HG03045 (cell line): Measurements from ENCODE around the gene ELOA.
A peak's percentile ranks its signal among the peaks of the same experiment; 100 is the strongest.
"Not testable (repeated sequence)": the region's sequence is repeated elsewhere in the genome, so short reads cannot be mapped to it uniquely, and the experiment has no call there.

Source experiments
- ATAC-seq: cut with Tn5 transposase; IDR thresholded peaks from one replicate; pipeline ENCODE4 v1.9.1; 2021; ENCODE audit warnings: mild to moderate bottlenecking, moderate library complexity; ENCODE audit not compliant: unreplicated experiment

ELOA gene

DNA sequence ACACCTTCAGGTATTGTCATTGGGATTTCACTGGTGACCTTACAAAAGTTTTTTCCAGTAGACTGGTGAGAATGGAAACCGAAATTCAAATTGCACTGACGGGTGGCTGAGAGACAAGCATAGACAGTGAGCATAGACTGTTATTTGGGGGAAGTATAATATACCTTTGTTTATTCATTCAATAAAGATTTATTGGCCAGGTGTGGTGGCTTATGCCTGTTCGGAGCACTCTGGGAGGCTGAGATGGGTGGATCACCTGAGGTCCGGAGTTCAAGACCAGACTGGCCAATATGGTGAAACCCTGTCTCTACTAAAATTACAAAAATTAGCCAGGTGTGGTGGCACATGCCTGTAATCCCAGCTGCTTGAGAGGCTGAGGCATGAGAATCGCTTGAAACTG lies 10.0 kb upstream of the ELOA start:
- ATAC-seq, result not testable (repeated sequence)

DNA sequence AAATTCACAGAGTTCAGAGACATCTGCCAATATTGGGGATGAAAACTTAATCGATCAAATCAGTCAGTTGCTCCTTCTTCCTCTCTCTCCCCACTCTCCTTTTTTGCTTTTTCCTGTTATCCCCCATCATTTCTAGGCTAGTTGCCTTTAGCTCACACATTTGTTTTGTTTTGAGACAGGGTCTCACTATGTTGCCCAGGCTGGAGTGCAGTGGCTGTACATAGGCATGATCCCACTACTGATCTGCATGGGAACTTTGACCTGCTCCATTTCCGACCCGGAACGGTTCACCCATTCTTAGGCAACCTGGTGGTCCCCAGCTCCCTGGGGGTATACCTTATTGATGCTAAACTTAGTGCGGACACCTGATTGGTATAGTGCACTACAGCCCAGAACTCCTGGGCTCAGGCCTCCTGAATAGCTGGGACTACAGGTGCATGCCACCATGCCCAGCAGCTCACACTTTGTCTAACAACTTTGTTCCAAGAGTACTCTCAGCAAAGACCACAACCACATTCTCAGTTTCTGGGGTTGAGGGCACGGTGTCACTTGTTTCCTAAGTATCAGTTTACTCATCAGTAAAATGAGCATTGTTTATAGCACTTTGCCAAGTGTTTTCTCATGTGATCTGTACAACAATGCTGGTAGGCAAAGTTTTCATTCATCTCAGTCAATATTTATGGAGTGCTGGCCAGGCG lies 6.7 kb upstream of the ELOA start:
- ATAC-seq, result no peak

DNA sequence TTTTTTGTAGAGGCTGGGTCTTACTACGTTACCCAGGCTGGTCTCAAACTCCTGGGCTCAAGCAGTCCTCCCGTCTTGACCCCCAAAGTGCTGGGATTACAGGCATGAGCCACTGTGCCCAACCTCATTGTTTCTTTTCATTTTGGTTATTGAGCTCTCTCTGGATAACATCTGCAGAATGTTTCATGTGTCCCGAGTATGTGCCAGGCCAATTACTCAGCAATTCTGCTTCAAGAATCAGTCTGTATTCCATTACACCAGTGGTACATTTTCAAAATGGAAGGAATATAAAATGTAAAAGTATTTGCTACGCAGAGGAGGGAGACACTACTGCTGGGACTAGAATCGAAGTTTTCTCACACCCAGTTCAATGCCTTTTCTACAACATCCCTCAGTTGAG lies 1.7 kb upstream of the ELOA start:
- ATAC-seq, result no peak

DNA sequence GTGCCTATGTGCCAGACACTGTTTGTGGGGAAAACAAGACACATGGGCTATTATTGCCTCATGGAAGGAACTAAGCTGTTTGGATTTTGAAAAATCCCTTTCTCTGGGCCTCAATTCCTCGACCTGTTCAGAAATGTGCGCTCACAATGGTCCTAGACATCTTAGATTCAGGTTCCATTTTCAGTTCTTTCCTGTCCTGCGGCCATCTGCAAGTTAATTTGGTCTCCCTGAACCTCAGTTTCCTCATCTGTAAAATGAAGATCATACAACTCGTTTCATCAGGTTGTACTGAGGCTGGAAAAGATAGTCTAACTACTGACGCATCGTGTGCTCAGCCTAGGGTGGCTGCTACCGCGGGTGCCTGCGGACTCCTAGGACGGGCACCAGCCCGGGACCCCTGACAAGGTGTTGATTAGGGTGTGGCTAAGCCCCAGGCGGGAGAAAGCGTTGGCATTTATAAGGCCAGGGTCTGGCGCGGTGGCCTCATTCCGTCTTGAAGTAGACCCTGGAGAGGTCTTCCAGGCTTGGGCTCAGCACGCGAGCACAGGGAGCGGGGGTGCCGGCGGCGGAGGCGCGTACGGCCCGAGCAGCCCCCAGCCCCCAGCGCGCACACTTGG lies 493 bp upstream of the ELOA start:
- peak; percentile 17 for ATAC-seq

DNA sequence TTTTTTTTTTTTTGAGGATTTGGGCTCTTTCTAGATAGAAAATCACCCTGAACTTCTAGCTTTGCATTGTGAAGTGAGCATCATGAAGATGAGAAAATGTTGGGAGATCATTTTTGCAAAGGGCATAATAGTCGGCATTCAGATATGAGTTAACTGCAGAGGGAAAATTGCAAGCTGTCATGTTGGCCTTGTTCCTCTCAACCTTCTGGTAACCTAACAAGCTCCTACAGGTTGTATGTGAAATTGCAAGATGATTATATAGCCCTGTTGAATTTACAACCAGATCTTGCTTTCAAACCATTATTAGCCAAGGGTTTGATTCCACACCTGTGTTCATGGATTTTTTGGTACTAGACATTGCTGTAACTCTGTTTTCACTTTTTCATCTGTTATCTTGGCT lies 2.2 kb downstream of the ELOA start:
- ATAC-seq, result no peak

DNA sequence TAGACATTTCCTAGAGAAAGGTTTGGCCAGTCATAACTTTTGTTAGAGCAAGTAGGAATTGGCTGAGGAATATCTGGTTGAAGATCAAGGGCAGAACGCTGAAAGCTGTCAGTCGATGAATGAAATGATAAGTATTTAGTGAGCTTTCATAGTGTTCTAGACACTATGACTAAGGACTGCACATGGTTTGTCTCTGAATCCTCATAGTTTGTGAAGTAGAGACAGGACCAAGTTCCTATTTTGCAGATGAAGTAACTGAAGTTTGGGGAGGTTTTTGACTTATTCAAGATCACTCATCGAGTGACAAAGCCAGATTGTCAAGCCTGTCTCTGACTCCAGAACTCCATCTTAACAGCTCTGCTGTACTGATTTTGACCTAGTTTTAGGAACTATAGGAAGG lies 4.7 kb downstream of the ELOA start:
- ATAC-seq, result no peak

DNA sequence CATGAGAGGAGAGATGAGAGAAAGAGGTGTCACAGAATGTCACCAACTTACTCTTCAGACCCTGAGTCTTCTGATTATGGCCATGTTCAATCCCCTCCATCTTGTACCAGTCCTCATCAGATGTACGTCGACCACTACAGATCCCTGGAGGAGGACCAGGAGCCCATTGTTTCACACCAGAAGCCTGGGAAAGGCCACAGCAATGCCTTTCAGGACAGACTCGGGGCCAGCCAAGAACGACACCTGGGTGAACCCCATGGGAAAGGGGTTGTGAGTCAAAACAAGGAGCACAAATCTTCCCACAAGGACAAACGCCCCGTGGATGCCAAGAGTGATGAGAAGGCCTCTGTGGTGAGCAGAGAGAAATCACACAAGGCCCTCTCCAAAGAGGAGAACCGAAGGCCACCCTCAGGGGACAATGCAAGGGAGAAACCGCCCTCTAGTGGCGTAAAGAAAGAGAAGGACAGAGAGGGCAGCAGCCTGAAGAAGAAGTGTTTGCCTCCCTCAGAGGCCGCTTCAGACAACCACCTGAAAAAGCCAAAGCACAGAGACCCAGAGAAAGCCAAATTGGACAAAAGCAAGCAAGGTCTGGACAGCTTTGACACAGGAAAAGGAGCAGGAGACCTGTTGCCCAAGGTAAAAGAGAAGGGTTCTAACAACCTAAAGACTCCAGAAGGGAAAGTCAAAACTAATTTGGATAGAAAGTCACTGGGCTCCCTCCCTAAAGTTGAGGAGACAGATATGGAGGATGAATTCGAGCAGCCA lies 8.0 kb downstream of the ELOA start:
- no peak for ATAC-seq

DNA sequence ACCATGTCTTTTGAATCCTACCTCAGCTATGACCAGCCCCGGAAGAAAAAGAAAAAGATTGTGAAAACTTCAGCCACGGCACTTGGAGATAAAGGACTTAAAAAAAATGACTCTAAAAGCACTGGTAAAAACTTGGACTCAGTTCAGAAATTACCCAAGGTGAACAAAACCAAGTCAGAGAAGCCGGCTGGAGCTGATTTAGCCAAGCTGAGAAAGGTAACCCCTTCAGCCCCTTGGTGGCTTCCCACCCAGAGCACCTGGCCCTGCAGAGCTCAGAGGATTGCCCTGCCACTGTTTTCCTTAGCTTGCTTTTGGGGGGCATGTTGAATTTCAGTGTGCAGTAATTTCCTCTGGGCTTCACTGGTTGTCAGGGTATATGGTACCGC lies 8.5 kb downstream of the ELOA start:
- ATAC-seq, result no peak

DNA sequence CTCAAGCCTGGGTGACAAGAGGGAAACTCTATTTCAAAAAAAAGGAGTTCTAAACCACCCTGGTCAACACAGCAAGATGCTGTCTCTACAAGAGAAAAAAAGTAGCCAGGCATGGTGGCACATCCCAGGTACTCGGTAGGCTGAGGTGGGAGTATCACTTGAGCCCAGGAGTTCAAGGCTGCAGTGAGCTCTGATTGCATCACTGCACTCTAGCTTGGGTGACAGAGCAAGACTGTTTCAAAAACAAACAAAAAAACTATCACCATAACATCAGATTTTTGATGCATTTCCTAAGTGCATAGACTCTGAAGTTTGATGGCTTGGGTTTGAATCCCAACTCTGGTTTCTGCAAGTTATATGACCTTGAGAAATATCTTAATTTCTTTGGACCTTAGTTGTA lies 9.6 kb downstream of the ELOA start:
- ATAC-seq, result no peak

DNA sequence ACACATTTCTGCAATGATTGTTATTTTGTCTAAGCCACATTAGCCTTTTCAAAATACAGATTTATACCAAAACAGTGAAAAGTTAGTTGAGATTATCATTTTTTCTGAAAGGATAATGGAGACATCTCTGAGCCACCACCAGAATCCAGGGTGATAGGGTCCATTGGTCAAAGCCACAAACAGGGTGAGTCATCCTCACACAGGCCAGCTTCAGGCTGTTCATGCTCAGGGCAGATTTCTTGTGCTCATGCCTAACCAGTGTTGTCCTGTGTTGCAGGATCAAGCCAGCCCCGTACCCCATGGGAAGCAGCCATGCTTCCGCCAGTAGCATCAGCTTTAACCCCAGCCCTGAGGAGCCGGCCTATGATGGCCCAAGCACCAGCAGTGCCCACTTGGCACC lies 13.4 kb downstream of the ELOA start:
- ATAC-seq, result no peak

DNA sequence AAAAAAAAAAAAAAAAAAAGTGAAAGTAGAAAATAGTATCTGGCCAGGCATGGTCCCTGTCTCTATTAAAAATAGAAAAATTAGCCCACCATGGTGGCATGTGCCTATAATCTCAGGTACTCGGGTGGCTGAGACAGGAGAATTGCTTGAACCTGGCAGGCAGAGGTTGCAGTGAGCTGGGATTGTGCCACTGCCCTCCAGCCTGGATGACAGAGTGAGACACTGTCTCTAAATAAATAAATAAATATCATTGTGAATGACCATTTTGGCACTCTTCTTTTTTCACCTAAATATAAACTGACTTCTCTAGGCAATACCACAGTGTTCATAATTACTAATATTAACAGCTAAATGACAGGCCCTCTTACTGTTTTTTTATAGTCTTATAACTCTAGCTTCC lies 14.5 kb downstream of the ELOA start:
- ATAC-seq, result no peak

DNA sequence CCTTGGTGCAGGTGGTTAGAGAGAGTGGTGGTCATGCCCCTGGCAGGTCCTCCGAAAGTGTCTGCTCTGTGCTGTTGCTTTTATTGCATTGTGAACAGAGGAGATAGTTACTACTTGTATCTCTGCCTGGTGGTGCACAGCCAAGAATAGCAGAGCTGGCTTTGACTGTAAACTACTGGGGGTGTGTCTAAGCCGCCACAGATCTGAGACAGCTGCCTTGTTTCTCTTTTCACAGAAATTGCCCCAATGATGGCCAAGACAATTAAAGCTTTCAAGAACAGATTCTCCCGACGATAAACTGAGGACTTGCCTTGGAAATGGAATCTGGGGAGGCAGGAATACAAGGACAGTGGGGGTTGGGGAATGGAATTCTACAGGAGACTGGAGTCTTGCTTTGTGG lies 16.0 kb downstream of the ELOA start:
- no peak for ATAC-seq

DNA sequence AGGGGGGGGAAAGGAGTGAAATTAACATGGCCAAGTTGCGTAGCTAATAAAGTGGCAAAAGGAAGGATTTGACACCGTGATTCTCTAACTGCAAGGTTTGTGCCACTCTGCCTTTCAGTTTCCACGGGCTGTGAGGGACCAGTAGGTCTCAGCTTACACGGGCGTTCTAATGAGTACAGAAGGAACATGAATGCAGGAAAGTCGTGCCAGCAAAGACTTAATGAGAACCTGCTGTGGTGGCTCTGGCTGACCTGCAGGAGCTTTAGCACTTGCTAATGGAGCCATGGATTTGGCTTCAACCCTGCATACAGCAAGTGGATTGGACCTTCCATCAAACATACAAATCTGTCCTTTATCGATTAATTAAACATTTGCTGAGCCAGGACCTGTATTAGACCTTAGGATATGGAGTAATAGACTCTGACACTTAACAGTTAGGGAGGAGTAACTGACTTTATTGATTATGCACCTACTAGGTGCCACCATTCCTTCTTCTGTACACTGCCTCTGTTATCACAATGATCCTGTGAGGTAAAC lies 19.8 kb downstream of the ELOA start:
- no peak for ATAC-seq

DNA sequence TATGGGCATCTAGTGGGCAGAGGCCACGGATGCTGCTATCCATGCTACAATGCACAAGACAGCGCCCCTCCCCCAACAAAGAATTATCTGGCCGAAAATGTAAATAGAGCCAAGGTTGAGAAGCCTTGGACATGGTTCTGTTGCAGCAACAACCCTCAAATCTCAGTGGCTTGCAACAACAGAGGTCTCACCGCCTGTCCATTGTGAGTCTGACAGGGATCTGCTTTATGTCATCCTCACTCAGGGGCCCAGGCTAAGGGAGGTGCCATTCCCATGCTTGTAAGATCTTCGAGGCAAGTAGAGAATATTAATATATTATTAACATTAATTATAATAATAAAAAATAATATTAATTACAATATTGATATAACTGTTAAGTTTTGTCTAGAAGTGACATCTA lies 25.5 kb downstream of the ELOA start:
- ATAC-seq, result no peak

DNA sequence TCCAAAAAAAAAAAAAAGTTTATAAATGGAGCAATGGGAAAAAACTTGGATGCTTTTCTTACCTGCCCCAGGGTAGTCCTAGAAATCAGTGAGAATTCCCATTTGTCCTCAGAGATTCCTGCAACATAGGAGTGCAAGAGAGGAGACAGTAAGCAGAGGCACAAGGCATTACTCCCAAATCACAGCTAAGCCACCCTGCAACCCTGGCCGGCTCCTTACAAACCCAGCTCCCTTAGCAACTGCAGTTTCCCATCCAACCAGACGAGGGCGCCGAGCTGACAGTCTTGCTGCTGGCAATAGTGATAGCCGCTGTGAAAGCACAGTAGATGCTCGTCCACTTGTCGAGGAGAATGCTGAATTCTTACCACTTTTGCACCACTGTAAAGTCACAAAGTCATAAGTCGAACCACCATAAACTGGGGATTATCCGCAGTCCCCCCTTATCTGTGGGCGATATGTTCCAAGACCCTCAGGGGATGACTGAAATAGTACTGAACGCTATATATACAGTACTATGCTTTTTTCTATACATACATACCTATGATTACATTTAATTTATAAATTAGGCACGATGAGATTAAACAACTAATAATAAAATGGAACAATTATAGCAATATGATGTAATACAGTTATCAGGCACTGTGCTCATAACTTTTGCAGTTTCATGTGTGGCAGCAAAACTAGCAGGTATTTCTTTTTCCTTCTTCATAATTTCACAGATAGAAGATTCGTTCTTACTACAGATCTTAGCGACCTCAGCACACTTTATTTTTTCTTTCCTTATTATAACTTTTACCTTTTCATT lies 29.0 kb downstream of the ELOA start:
- ATAC-seq, result no peak

DNA sequence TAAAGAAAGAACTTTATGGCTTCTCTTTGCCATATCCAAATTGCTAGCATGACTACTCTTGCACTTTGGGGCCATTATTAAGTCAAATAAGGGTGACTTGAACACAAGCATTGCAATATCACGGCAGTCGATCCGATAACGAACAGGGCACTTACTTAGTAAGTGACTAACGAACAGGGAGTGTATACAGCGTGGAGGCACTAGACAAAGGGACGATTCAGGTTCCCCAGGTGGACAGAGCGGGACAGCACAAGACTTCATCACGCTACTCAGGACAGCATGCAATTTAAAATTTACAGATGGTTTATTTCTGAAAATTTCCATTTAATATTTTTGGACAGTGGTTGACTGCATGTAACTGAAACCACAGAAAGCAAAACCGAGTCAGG lies 29.6 kb downstream of the ELOA start:
- no peak for ATAC-seq

DNA sequence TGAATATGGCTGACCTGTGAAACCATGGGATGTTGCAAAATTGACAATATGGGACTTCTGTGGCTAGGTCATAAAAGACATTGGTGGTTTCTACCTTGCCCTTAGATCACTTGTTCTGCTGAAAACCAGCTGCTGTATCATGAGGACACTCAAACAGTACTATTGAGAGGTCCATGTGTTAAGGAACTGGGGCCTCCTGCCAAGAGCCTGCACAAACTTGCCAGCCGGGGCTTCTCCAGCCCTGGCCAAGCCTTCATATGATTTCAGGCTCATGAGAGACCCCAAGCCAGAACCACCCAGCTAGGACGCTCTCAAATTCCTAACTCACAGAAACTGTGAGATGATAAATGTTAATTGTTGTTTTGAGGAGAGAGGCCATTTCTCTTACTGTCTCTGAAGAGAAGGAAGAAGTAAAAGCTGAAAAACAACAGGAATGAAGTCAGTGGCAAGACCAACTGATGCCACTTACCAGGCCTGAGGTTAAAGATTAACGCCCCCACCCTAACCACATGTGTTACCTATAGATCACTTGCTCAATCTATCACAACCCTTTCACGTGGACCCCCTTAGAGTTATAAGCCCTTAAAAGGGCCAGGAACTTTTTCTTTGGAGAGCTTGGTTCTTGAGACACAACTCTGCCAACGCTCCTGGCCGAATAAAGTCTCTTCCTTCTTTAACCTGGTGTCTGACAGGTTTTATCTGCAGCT lies 31.1 kb downstream of the ELOA start:
- no peak for ATAC-seq

DNA sequence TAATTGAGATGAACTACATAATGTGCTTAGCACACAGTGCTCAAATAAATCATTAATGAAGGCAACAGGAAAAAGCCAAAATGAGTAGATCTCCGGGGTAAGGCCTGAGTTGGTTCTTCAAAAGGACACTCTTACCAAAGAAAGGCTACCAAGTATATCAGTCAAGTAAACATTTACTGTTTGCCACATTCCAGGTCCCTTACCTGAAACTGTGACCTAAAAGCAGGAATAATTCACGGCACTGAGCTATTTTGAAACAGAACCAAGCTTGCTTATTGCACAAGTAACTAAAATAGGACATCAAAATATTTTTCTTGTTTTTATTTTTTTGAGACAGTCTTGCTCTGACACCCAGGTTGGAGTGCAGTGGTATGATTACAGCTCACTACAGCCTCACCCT lies 32.9 kb downstream of the ELOA start:
- ATAC-seq, result no peak

DNA sequence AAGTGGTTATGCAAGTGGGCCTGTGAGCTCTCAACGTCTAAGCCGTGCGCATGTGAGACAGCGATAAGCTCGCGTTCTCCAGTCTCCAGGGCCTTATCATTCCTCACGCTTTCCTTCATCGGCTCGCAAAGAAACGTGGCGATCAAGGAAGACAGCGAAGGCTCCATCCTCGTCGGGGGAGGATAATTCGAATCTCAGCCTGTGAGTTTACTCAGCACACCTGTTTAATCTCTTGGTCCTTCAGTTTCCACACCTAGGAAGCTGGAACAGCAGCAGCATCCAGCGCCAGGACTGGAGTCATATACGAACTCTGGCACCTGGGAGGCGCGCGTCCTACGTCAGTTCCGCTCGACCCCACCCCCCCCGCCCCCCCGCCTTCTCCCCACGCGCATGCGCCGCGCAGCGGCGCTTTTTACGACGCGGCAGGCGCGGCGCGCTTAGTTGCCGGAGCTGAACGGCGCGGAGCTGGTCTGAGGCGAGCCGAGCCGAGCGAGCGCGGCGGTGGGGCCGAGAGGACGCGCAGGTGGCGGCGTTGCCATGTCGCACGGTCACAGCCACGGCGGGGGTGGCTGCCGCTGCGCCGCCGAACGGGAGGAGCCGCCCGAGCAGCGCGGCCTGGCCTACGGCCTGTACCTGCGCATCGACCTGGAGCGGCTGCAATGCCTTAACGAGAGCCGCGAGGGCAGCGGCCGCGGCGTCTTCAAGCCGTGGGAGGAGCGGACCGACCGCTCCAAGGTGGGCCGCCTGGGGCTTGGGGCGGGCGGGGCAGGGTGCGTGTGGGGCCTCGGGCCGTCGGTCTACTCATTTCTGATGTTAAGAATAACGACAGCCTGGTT lies 34.9 kb downstream of the ELOA start, which contains the start of gene PITHD1:
TSS of gene PITHD1 (plus strand) at position 440 of the 836 bp plus-strand sequence. CDS start at position 538, 98 bp downstream.
- ATAC-seq, result peak; percentile 68
